SKM-1 (cell line): Measurements from ENCODE around the gene PCSK6.
"Not testable (repeated sequence)": the region's sequence is repeated elsewhere in the genome, so short reads cannot be mapped to it uniquely, and the experiment has no call there.

ENCODE experiments used
- DNase-seq: peaks from one replicate; lab custom pipeline; 2025; ENCODE audit not compliant: unreplicated experiment; lab: John Stamatoyannopoulos, UW

PCSK6 gene

GRCh38 chr15:101463696-101464095, 25.8 kb downstream of the PCSK6 start:
- DNase-seq: not testable (repeated sequence)

- no peak for DNase-seq
Measured at GRCh38 chr15:101463270-101463669, 26.2 kb downstream of the PCSK6 start.

DNA sequence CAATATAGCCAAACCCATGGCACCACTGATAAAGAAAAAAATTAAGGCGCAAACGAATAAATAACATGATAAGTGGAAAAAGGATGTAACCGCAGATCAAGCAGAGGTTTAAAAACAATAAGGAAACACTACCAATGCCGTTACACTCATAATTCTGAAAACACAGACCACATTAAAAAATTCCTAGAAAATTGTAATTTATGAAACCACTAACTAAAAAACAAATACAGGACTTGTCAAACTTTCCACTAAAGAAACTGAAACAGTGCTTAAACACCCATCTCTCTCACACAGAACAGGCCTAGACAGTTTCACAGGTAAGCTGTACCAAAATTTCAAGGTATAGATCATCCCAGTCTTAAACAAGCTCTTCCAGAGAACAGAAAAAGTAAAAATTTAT, 28.4 kb downstream of the PCSK6 start:
- DNase-seq: no peak

GRCh38 chr15:101459579-101460300, 29.8 kb downstream of the PCSK6 start:
- no peak for DNase-seq

DNA sequence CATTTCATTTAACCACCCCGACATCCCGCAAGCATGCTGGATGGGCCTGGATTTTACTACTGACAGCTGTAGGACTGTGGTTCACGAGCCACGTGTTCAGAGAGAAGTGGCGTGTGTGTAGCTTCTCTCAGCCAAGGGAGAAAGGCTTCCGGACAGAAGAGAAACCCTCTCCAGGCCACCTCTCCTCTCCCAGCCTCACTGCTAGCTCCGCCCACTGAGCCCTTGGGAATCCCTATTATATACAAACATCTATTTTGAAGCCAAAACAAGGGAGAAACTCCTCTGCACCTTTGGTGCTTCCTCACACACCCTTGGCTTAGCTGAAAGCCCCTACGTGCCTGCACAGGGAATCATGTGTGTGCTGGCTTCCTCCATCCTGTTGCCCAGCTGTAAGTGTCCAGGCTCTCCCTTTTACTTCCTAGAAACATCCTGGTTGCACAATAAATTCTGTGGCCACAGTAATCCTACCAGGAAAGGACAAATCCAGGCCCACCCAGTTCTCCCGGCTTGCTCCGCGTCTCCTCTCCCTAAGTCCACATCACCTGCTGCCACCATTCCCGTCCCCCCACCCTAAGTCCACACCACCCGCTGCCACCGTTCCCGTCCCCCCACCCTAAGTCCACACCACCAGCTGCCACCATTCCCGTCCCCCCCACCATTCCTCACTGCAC, 30.5 kb downstream of the PCSK6 start:
- no peak for DNase-seq

GRCh38 chr15:101458158-101458900, 31.2 kb downstream of the PCSK6 start:
- DNase-seq: no peak

DNA sequence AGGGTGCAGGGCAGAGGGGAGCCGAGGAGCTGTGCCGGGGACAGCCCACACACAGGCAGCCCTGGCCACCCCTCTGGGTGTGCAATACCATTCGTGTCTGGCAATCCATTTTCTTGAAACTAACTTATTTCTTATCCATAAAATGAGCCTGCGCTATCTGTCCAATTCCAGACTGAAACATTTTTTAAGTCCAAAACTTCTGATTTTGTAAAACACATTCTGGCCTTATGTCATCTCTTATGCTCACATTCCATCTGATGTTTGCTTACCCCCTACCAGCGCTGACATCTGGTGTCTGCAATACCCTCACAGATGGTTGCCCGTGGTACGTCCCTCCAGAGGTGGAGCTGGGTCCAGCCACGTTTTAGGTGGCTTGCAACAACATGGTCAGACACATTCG, 31.8 kb downstream of the PCSK6 start:
- DNase-seq: no peak

- no peak for DNase-seq
Measured at GRCh38 chr15:101456057-101456739, 33.3 kb downstream of the PCSK6 start.

DNA sequence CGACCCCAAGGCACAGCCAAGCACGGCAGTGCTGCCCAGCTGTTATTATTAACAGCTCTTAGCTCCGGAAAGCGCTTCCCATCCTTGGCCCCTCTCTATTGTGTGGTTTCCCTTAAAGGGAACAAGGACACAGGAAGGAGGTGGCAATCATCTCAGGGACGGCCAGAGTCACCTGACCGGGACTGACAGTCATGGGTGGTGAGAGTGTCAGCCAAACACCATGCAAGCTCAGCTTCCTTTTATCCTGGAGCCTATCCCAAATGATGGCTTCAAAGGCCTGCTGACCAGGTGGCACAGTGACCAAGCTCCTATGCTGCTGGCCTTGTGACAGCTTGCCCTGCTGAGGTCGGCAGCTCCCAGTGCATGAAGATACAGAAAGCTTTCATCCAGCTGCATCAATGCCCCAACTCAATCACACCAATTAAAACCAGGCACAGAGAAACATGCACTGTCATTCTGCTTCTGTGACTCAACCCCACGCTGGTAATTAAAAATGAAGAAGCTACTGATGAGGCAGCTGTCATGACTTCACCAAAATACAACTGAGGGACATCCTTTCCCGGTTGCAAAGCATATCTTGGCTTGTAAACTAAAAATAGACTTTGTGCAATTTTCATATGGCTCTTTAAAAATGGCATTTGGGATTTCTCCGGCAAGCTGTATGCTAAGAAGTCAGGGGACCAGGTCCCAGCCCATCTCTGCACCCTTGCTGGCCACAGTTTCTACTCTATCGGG, 34.0 kb downstream of the PCSK6 start:
- DNase-seq: peak; percentile 38

DNA sequence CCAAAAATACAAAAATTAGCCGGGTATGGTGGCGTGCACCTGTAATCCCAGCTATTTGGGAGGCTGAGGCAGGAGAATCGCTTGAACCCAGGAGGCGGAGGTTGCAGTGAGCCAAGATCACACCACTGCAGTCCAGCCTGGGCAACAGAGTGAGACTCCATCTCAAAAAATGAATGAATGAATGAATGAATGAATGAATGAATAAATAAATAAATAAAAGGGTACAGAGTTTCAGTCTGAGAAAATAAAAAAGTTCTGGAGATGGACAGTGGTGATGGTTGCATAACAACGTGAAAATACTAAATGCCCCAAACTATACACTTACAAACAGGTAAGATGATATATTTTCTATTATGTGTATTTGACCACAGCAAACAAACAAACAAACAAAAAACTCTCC, 34.7 kb downstream of the PCSK6 start:
- DNase-seq: not testable (repeated sequence)

DNA sequence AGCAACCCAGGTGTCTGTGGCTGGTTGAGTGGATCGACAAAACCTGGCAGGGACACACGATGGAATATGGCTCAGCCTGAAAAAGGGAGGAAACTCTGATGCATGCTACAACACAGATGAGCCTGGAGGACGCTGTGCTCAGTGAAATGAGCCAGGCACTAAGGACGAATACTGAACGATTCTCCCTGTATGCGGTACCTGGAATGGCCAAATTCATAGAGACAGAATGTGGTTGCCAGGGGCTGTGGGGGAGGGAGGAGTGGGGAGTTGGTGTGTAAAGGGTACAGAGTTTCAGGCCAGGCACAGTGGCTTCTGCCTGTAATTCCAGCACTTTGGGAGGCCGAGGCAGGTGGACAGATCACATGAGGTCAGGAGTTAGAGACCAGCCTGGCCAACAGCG, 35.1 kb downstream of the PCSK6 start:
- no peak for DNase-seq

- no peak for DNase-seq
Measured at GRCh38 chr15:101453123-101454120, 36.1 kb downstream of the PCSK6 start.

DNA sequence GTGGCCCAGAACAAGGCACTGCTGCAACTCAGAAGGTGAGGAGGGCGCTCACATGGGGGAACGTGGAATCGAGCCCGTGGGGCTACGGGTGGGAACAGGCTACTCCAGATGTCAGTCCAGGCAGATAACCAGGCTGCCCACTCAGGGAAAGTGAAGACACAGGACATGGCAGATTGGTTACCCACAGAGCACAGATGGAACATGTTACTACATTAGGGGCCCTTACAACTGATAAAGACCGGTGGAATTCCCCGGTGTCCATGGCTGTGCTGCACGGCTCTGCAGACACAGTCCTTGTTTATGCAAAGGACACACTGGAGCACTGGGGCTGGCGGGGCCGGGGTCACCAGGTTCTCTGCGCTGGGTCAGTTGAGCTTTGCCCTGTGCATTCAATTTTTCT, 36.9 kb downstream of the PCSK6 start:
- no peak for DNase-seq

GRCh38 chr15:101451846-101452245, 37.7 kb downstream of the PCSK6 start:
- no peak for DNase-seq

DNA sequence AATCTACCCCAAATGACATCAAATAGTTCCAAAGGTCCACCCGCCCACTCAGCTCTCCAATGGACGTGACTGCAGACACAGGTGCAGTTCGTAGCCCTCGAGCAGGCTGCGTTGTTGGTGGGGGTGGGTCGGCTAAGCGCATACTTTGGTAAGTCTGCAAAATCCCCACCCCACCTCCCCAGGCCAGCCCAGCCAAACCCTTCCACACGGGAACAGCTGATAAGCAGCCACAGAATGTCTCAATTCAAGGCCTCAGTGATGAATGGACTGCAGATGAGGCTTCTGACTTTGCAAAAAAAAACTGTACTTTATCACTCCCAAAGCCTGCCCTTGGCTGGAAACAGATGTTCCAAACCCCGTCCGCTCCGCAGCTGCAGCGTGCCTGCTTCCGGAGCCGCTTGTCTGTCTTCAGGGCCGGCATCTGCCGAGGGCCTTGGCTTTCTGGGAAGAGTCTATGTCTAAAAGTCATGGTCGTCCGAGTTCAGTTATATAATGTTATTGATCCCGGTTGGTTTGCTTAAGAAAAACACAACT, 38.2 kb downstream of the PCSK6 start:
- no peak for DNase-seq

- no peak for DNase-seq
Measured at GRCh38 chr15:101450403-101451265, 38.9 kb downstream of the PCSK6 start.

DNA sequence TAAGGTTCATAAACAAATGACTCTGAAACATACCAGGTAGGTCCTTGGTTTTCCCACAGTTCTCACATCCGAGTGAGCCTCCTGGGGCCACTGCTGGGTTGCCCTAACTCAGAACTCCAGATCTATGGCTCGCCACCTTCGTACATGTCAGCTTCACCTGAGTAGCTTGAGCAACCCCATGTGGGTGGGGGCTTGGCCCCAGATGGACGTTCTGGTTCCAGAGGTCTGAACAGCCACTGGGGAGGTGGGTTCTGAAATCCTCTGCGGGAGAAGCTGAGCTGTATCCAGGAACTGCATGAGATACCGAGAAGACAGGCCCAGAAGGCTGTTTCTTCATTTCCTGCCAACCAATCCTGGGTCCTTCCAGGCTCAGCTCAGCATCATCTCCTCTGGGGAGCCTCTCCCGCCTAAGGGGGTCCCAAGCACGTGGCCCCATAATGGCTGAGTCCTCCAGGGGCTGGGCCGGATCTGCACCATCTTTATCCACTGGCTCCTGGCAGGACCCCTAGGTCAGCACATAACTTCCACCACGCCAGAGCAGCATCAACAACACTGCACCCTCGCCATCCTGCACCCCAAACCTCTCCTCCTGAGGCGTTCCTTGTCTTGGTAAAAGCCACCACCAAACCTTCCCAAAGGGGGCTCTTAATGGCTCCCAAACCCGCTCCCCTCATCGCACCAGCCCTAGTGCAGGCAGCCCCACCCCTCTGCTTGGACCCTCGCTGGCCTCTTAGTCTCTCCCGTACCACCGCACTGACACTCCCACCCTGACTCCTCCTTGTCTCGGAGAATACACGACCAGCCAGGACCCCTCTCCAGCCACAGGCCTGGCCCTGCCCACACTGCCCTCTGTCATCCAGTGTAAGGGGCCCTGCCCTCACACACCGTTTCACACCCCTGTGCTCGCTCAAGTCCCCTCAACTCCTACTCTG, 39.8 kb downstream of the PCSK6 start:
- no peak for DNase-seq
